ENCODE data around the gene TMPRSS11D.

Gene TMPRSS11D

GRCh38 chr4:67785528-67785927, 98.3 kb downstream of the TMPRSS11D start:
- TF ChIP-seq, protein P1, sequence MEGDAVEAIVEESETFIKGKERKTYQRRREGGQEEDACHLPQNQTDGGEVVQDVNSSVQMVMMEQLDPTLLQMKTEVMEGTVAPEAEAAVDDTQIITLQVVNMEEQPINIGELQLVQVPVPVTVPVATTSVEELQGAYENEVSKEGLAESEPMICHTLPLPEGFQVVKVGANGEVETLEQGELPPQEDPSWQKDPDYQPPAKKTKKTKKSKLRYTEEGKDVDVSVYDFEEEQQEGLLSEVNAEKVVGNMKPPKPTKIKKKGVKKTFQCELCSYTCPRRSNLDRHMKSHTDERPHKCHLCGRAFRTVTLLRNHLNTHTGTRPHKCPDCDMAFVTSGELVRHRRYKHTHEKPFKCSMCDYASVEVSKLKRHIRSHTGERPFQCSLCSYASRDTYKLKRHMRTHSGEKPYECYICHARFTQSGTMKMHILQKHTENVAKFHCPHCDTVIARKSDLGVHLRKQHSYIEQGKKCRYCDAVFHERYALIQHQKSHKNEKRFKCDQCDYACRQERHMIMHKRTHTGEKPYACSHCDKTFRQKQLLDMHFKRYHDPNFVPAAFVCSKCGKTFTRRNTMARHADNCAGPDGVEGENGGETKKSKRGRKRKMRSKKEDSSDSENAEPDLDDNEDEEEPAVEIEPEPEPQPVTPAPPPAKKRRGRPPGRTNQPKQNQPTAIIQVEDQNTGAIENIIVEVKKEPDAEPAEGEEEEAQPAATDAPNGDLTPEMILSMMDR (conservative IDR thresholded peaks at IDR 0.05; ENCODE audit: low read length): no peak
- H3K4me3 ChIP-seq (ENCODE audit: low read length): no peak overlapping the region
- DNase-seq (ENCODE audit: low read depth): no peak

DNA sequence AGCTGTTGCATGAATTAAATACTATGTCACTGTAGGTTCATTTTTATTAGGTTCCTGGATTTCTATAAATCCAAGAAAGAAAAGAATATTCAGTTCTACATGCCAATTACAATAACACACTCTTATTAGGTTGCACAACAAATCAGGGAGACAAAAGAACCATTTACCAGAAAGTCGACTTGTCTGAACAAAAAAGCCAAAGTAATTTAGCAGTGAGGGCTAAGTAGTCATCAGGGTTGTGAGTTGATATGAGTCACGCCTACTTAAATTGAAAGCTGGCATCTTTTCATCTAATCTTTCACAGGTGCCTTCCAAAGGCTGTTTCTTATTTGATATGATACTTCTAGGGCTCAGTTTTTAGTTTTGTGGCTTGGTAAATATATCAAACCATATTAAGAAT, 104.2 kb downstream of the TMPRSS11D start:
- peak; percentile 8 for DNase-seq (ENCODE audit: low read depth)
- H3K4me3 ChIP-seq (ENCODE audit: low read length): no peak overlapping the region
- TF ChIP-seq, protein P1 (conservative IDR thresholded peaks at IDR 0.05; ENCODE audit: low read length): no peak

DNA sequence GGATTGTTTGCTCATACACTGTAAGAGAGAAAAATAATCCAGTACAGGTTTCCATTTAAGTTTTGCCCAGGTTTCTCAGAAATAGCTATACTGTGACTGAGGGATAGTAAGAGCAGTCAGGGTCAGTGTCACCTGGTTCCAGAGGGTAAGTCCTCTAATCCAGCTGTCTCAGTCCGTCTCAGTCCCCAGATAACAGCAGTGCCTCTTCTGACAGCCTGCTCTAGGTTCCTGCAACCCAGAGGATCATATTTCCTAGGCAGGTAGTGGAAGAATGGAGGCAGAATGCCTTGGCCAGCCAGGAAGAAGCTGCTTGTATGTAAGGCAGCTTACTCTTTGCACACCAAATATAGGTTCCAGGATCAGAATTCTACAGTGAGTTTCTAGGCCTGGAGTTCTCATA, 107.1 kb downstream of the TMPRSS11D start:
- TF ChIP-seq, protein P1 (conservative IDR thresholded peaks at IDR 0.05; ENCODE audit: low read length): no peak
- no peak overlapping the region for H3K4me3 ChIP-seq (ENCODE audit: low read length)
- no peak for DNase-seq (ENCODE audit: low read depth)

Measured in AG10803 (cell line).